GM18951 (cell line): ENCODE data around the gene ATPAF1.

Source experiments
- POLR2A ChIP-seq: IDR thresholded peaks from 4 replicates; pipeline ENCODE4 v1.6.1; 2011; ENCODE audit warnings: mild to moderate bottlenecking; ENCODE audit not compliant: insufficient read length, insufficient read depth; ENCODE audit errors: extremely low read depth
- in situ Hi-C: fragments of 300-500 bp; cut with MboI; formaldehyde crosslinking; loops from one replicate; pipeline ENCODE4 v1.12.0; 2022; ENCODE audit warnings: low sequenced_read_pairs, mixed read lengths, inconsistent platforms; ENCODE audit not compliant: unreplicated experiment

Gene ATPAF1

DNA sequence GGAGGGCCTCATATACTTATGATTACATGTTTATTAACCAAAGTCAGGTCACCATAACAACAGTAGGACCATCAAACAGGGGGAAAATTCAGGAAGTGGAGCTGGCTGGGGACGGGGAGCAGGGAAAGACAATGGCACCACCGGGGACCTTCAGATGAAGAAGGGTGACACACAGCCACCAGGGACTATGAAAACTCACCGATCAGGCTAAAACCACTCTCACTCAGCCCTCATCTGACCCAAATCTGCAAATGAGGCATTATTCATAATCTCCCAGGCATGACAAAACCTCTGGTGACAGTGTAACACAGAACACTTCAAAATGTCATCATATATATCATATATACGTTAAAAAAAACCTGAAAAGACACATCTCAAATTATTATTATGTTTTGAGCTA lies 75.3 kb downstream of the ATPAF1 start:
- in situ Hi-C loops: no loop called here
- TF ChIP-seq POLR2A: no peak

- in situ Hi-C loops: no loop called here
- TF ChIP-seq POLR2A: no peak
Measured at GRCh38 chr1:46589529-46589928, 78.6 kb downstream of the ATPAF1 start.

GRCh38 chr1:46587069-46587468 lies 81.1 kb downstream of the ATPAF1 start:
- no peak for TF ChIP-seq POLR2A
- in situ Hi-C loops: no loop called here

DNA sequence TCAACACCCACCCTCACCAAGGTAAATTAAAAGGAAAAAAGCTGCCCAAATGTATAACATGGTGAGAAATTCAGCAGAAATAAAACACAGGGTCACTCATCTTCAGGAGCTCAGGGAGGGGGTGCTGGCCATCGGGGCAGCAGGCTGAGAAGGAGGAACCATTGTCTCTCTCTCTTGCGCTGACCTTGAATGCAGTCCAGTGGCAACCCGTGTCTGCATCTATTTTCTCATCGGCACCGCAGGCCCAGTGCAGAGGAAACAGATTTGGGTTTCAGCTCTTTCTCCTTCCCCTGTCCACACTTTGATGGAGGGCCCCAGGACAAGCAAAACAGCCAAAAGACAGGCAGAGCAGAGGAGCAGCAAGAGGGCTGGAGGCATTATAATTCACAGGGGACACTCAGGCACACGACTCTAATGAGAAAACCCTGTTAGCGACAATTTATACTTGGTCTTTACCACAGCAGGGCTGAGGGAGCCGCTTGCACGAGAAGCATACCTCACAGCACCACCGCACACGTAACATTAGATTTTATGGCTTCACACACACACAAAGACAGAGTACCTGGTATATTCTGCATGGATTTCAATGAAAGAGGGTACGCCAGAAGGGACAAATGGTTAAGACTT lies 82.7 kb downstream of the ATPAF1 start:
- TF ChIP-seq POLR2A: no peak
- in situ Hi-C loops: no loop called here

- in situ Hi-C loops: no loop called here
- TF ChIP-seq POLR2A: no peak
Measured at GRCh38 chr1:46583494-46583893, 84.7 kb downstream of the ATPAF1 start.

GRCh38 chr1:46582972-46583371 lies 85.2 kb downstream of the ATPAF1 start:
- in situ Hi-C loops: no loop called here
- no peak for TF ChIP-seq POLR2A
